Sciatic nerve (tissue), 2 donors: ENCODE data around the gene CRNN. TPM values are rescaled to one million over a fixed set of nuclear protein-coding genes. Genes with fewer than 3 reads are reported as not detected.

ENCODE experiments used
- ATAC-seq: fragments of 200-7000 bp; cut with Tn5 transposase; one replicate; pipeline ENCODE4 v1.9.1; 2020; ENCODE audit warnings: mild to moderate bottlenecking, moderate library complexity
- DNase-seq: peaks from one replicate; pipeline ENCODE4 v3.0.0-alpha.2; 2020; ENCODE audit warnings: low spot score
- intact Hi-C: fragments of 100-400 bp; cut with DNase I; formaldehyde crosslinking; loops from one replicate; pipeline ENCODE4 v1.14.2; 2022
- total RNA-seq: library from RNA; stranded (reverse); fragmentation: NEBNext Ultra II Directional; extraction: Animal tissue kit (Norgen Biotek cat#: 25700); gene quantifications from one replicate; pipeline ENCODE4 v1.2.1, GENCODE V29; 2021
- donor health status: DM: no; HTN: no; CAD: no.
- donor health status: DM: no; HTN: no; CAD: no.

CRNN gene
- total RNA-seq, 1 donor from 2014 or later: not detected

- no peak for DNase-seq
Measured at GRCh38 chr1:152436593-152437496, 22.8 kb upstream of the CRNN start.

GRCh38 chr1:152427458-152427857 is 13.4 kb upstream of the CRNN start:
- intact Hi-C loops: no loop called here
- ATAC-seq (no peak), DNase-seq (no peak)

More at GRCh38 chr1:152436593-152437496, 22.8 kb upstream of the CRNN start:
- ATAC-seq: no peak
- intact Hi-C loops: no loop called here

- intact Hi-C loops: no loop called here
- ATAC-seq (no peak), DNase-seq (no peak)
Measured at GRCh38 chr1:152426731-152427130, 12.7 kb upstream of the CRNN start.

DNA sequence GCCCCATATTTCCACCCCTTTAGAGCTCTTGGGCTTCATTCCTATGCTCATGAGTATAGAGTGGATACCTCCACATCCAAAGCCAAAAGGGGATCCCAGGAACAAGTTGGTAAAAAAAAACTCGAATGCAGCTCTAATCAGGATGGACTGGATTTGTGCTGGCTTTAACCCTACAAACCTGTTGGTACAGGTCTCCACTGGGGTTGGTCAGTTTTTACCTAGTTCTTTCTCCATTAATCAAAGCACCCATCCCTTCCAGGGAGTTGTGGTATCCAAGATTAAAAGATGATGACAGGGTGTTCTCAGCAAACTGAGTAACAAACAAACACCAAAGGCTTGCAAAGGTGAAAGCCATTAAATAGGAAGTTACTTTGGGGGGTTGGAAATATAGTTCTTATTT is 5.9 kb upstream of the CRNN start:
- DNase-seq: no peak
- intact Hi-C loops: no loop called here
- no peak for ATAC-seq

- intact Hi-C loops: no loop called here
- DNase-seq (no peak), ATAC-seq (no peak)
Measured at GRCh38 chr1:152415454-152416227, 1.6 kb upstream of the CRNN start.

DNA sequence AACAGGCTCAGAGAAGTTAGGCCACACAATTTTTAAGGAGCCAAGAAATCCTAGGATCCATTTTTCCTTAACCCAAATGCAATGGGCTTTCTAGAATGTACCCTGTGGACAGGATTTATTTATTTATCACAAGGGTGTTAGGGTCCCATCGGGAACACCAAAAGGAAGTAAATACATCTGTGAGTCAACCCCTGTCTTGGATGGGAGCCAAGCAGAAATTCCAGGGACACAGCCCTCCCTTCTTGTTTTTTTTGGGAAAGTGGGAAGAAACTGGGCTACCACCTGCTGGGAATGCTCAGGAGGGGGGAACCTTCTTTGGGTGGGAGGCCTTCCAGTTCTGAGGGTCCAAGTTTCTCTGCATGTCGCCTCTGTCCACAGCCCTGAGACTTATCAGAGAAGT is 1.3 kb downstream of the CRNN start:
- intact Hi-C loops: no loop called here
- DNase-seq (no peak), ATAC-seq (no peak)

DNA sequence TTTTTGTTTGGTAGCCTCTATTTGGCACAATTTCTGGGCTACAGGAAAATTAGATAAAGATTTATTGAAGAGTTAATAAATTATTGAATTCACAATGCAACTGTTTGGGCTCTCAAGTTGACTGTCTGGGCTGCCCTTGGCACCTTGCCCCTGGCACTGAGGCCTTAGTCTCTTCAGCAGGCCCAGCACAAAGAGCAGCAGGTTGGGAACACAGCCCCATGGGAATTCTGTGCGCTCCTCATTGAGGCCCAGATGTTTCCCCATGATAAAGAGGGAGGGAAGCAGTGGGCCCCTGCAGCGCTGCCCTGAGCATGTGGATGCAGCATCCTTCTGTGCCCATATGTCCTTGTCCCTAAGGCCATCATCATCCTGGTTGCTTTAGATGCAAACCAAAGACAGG is 2.9 kb downstream of the CRNN start:
- ATAC-seq (no peak), DNase-seq (no peak)
- intact Hi-C loops: no loop called here

GRCh38 chr1:152410599-152410998 is 3.5 kb downstream of the CRNN start:
- intact Hi-C loops: no loop called here
- ATAC-seq (peak; percentile 32), DNase-seq (no peak)

DNA sequence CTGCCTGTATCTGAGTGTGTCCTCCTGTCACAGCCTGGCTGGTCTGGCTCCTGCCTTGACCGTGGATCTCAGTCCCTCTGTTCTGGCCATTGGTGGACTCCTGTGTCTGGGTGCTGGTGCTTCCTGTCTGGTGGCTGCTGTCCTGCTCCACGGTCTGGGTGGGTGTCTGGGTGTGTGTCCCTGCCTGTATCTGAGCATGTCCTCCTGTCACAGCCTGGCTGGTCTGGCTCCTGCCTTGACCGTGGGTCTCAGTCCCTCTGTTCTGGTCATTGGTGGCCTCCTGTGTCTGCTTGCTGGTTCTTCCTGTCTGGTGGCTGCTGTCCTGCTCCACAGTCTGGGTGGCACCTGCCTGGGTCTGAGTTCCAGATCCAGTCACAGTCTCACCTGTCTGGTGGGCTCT is 4.0 kb downstream of the CRNN start:
- DNase-seq (no peak), ATAC-seq (no peak)
- intact Hi-C loops: no loop called here

DNA sequence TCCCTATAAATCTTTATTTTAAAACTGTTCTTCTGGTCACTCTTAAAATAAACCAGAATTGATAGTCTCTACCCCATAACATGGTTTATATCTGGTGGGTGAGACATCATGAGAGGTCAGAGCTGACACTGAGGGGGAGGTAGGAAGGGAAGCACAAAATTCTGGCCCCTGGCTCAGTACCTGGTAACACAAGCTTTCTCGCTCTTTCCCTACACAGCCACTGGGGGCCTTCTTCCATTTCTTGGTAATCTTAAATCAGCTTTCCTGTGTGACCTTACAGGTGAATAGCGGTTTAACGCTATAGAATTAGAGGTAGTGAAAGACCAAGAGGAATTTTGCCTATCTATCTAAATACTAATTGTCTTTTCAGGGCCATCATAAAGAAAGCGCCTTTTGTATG is 5.4 kb downstream of the CRNN start:
- intact Hi-C loops: no loop called here
- DNase-seq (no peak), ATAC-seq (no peak)

DNA sequence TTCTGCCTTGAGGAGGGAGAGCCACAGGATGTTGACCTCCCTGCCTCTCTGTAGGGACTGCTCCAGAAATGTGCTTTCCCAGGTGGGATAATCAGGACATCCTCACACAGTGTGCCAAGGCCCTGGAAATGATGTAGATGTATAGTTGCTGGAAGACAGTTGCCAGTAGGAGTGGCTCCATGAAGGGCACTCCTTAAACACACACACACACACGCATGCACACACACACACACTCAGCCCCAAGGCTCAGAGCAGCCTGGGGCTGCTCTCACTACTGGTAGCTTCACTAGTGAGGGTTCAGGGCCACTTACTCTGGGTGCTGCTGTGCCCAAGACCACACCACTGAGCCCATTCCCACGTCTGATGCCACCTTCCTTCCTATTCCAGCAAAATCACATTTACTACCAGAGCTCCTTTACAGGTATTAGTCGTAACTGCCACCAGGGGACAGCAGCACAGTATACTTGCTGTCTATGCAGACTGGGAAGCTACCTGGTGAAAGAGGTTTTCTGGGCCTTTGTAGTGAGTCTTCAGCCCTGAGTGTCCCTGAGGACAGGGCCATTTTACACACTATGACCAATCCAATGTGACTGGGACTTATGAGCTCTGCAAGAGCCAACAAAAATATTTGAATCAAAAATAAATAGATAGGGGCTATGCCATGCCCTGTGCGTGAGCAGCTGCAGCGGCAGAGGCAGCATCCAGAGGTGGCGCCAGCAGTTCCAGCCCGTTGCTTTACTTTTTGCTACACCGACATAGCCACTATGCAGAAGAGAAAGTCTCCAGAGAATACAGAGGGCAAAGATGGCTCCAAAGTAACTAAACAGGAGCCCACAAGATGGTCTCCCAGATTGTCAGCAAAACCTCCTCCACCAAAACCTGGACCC is 15.0 kb downstream of the CRNN start:
- intact Hi-C loops: no loop called here
- DNase-seq (no peak), ATAC-seq (no peak)

- DNase-seq (no peak), ATAC-seq (no peak)
- intact Hi-C loops: no loop called here
Measured at GRCh38 chr1:152397474-152397873, 16.6 kb downstream of the CRNN start.

DNA sequence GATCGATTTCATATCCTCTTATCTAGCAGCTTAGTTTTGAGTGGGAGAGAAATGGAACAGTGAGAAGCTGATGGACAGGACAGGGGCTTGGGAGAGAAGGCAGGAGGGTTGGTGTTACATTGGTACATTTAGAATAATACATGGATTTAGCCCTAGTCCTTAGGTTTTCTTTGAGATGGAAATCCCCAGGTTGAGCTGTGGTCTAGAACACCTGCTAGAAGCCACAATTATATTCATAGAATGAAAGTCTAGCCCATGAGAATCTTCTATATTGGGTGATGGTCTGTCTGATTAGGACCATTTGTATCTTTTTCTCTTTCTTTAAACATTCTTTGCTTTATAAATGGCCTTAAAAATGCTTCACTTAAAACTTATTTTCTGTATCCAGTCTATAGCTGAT is 19.9 kb downstream of the CRNN start:
- no peak for ATAC-seq
- DNase-seq: no peak
- intact Hi-C loops: no loop called here

DNA sequence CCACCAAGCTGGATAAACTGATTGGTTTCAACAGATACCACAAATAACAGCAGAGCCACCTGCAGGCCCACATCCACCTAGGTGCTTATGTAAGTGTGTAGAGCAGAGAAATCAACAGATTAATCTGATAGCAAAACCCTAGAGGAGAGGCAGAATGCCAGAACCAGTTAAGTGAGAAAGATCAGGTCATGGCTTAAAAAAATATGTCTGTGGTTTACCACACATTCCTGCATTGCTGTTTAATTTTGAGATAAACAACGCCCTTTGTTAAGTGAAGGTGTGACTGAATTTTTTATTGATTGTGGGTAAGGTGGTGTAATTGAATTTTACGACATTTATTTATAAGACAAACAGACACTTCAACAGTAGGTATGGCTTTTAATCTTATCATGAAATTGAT is 21.2 kb downstream of the CRNN start:
- ATAC-seq (no peak), DNase-seq (no peak)
- intact Hi-C loops: no loop called here

- no peak for ATAC-seq
- intact Hi-C loops: no loop called here
- DNase-seq: no peak
Measured at GRCh38 chr1:152388889-152389288, 25.2 kb downstream of the CRNN start.

DNA sequence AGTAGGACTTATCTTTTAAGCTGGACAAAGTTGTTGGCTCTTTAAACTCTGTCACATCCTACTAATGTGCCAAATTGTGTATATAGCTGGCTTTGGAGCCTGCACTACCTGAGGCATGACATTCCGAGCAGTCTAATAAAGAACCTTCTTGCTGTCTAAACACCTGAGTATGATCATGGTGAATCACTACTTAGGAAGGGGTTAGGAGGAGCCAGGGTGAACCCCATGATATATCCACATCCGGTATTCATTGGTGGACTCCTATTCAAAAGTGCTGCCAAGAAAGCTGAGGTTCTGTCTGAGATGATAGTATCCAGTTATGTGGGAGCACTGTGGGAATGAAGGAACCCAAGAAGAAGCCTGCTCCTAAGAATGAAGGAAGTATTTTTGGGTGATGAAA is 27.1 kb downstream of the CRNN start:
- ATAC-seq: peak; percentile 30
- no peak for DNase-seq
- intact Hi-C loops: no loop called here

GRCh38 chr1:152380932-152381331 is 33.1 kb downstream of the CRNN start:
- DNase-seq: no peak
- intact Hi-C loops: no loop called here
- no peak for ATAC-seq

DNA sequence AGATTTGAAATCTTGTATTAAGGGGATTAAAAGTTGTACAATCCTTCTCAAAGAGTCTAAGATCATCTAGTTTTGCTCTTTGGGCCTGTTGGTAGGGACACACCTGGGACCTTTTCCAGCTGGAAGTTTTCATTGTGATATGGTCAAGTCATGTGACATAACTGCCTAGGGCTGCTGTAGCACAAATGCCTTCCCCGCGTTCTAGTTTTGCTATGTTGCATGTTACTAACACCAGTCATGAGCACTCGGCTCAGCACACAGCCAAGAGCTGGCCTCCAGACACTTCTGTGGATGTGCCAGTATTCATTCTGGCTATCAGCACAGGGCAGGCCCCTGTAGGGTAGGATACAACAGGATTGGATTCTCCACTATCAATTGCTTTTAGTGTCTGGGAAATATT is 39.6 kb downstream of the CRNN start:
- DNase-seq: no peak
- intact Hi-C loops: no loop called here
- no peak for ATAC-seq

DNA sequence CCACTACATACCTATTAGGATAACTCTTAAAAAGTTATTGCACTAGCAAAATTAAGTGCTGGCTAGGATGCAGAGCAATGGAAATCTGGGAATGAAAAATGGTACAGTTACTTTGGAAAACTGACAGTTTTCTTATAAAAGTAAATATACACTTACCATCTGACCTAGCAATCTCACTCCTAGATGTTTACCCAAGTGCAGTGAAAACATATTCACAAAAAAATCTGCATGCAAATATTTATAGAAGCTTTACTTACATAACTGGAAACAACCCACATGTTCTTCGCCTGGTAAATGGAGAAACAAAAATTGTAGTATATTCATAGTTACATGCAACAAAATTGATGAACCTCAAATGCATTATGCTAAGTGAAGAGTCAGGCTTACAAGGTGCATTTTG is 41.4 kb downstream of the CRNN start:
- no peak for DNase-seq
- ATAC-seq: no peak
- intact Hi-C loops: no loop called here
